Measurements from ENCODE around the gene DALRD3. TPM values are rescaled to one million over a fixed set of nuclear protein-coding genes. Genes with fewer than 3 reads are reported as not detected.

DALRD3 gene
- total RNA-seq, 1 experiment from 2014 or later = 42.9 TPM

DNA sequence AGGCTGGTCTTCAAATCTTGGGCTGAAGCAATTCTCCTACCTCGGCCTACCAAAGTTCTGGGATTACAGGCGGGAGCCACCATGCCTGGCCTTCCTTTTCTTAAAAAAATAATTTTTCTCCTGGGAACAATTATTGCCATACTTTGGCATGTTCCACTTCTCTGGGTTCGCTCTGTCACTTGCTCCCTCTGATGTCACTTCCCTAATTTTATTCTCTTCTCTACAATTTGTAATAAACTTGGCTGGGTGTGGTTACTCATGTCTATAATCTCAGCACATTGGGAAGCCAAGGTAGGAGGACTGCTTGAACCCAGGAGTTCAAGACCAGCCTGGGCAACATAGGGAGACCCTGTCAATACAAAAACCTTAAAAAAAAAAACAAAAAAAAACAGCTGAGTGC lies 16.9 kb upstream of the DALRD3 start:
- ChIA-PET RAD21 (ENCODE audit: low non-redundant PET in 1 of 2, low total read pairs in 2 of 2, uncharacterized antibody in 2 of 2, unreplicated experiment in 2 of 2) (no interaction called here), POLR2A (no interaction called here), CTCF (no interaction called here)
- Histone ChIP-seq H3K27ac (ENCODE audit: low read depth, low read length) (no peak overlapping the region), H3K36me3 (ENCODE audit: control insufficient read depth in 1 of 2, insufficient read depth in 2 of 2, low read length in 2 of 2) (peaks cover 27 to 37% of the 10 kb centered on the region in 2 experiments), H3K4me3 (replicated peaks in 1 of 2; ENCODE audit: low read depth in 1 of 2, low read length in 2 of 2) (no peak overlapping the region), H3K9me2 (ENCODE audit: insufficient read depth) (no peaks in the 10 kb centered on the region), H3K4me2 (ENCODE audit: low read length) (no peak overlapping the region), H3K4me1 (ENCODE audit: control insufficient read depth in 1 of 2, insufficient read depth in 2 of 2, low read length in 2 of 2) (no peaks in the 10 kb centered on the region; a peak in 1 of 4 replicates), H3K9me3 (ENCODE audit: control insufficient read depth in 1 of 2, insufficient read depth in 1 of 2, low read depth in 1 of 2, low read length in 2 of 2) (no peaks in the 10 kb centered on the region), H2AFZ (ENCODE audit: low read depth, low read length, poor library complexity, severe bottlenecking) (no peak overlapping the region), H3K79me2 (ENCODE audit: insufficient read depth, low read length) (peaks cover 13% of the 10 kb centered on the region), H4K20me1 (ENCODE audit: insufficient read depth) (no peaks in the 10 kb centered on the region), H3K9ac (ENCODE audit: low read length) (no peak overlapping the region), H3K27me3 (ENCODE audit: insufficient read depth, low read length) (no peaks in the 10 kb centered on the region)
- intact Hi-C loops (cut with micrococcal nuclease) = no loop called here
- TF ChIP-seq SP1 (IDR thresholded peaks at IDR 0.05; ENCODE audit: low read depth) (no peak), SIN3A (IDR thresholded peaks at IDR 0.05; ENCODE audit: low read depth) (no peak), FOSL1 (IDR thresholded peaks at IDR 0.05; ENCODE audit: low read depth) (no peak), ZNF274 (IDR thresholded peaks at IDR 0.05; ENCODE audit: low read depth, low read length) (no peak), RAD21 (IDR thresholded peaks at IDR 0.05; ENCODE audit: low read depth) (no peak), EGR1 (IDR thresholded peaks at IDR 0.05; ENCODE audit: low read depth) (no peak), ZFX (IDR thresholded peaks at IDR 0.05) (no peak), EZH2phosphoT487 (IDR thresholded peaks at IDR 0.05; ENCODE audit: borderline replicate concordance) (no peak)
- TF ChIP-seq, protein P1, sequence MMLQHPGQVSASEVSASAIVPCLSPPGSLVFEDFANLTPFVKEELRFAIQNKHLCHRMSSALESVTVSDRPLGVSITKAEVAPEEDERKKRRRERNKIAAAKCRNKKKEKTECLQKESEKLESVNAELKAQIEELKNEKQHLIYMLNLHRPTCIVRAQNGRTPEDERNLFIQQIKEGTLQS (IDR thresholded peaks at IDR 0.05) = no peak
- TF ChIP-seq, protein P2, sequence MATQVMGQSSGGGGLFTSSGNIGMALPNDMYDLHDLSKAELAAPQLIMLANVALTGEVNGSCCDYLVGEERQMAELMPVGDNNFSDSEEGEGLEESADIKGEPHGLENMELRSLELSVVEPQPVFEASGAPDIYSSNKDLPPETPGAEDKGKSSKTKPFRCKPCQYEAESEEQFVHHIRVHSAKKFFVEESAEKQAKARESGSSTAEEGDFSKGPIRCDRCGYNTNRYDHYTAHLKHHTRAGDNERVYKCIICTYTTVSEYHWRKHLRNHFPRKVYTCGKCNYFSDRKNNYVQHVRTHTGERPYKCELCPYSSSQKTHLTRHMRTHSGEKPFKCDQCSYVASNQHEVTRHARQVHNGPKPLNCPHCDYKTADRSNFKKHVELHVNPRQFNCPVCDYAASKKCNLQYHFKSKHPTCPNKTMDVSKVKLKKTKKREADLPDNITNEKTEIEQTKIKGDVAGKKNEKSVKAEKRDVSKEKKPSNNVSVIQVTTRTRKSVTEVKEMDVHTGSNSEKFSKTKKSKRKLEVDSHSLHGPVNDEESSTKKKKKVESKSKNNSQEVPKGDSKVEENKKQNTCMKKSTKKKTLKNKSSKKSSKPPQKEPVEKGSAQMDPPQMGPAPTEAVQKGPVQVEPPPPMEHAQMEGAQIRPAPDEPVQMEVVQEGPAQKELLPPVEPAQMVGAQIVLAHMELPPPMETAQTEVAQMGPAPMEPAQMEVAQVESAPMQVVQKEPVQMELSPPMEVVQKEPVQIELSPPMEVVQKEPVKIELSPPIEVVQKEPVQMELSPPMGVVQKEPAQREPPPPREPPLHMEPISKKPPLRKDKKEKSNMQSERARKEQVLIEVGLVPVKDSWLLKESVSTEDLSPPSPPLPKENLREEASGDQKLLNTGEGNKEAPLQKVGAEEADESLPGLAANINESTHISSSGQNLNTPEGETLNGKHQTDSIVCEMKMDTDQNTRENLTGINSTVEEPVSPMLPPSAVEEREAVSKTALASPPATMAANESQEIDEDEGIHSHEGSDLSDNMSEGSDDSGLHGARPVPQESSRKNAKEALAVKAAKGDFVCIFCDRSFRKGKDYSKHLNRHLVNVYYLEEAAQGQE (IDR thresholded peaks at IDR 0.05; ENCODE audit: low read depth) = no peak
- DNase-seq (ENCODE audit: low read depth, low spot score) = no peak
- ATAC-seq = no peak
- BruUV-seq (replicated peaks) = no TSS peak

Data from HCT116 (cell line).